GM21717 (cell line): ENCODE data around the gene SOWAHD.
"Not testable (repeated sequence)": the region's sequence is repeated elsewhere in the genome, so short reads cannot be mapped to it uniquely, and the experiment has no call there.

ENCODE experiments used
- ATAC-seq: cut with Tn5 transposase; IDR thresholded peaks from one replicate; pipeline ENCODE4 v1.9.1; 2021; ENCODE audit warnings: mild to moderate bottlenecking, moderate library complexity; ENCODE audit not compliant: unreplicated experiment

SOWAHD gene, protein sequence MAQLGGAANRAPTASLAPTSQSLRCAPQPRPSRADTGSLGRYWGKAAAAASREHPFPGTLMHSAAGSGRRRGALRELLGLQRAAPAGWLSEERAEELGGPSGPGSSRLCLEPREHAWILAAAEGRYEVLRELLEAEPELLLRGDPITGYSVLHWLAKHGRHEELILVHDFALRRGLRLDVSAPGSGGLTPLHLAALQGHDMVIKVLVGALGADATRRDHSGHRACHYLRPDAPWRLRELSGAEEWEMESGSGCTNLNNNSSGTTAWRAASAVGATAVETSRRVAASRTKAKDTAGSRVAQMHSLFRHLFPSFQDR

DNA sequence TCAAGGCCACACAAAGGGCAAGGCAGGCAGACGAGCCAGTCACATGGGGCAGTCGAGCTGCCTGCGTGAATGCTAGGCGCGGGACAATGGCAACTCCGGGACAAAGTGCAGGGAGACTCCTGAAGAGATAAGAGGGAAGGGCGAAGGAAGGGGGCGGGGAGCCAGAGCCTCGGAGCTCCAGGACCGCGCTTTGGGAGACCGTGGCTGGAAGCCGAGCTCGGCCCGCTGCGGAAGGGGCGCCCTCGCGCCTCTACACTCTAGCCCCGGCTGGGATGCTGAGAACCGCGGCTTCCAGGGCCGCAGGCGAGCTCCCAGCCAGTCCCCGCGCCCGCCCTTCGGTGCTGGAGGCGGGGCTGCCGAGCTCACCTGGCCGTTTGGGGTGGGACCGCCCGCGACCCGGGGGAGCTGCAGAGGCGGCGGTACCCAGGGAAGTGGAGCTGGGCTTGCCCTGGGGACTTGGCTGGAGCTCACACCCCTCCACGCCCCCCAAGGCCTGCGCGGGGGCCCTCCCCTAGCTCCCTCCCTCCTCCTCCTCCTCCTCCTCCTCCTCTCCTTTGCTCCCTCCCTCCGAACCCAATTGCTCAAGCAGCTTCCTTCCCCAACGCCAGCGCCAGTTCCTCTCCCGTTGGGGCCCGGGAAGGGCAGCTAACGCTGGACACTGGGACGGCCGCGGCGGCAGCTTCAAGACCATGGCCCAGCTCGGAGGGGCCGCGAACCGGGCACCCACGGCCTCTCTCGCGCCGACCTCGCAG, at the start of gene SOWAHD:
Gene SOWAHD (plus strand): TSS at position 610 of the 752 bp plus-strand sequence. CDS start 80 bp downstream, at position 690.
- ATAC-seq: no peak

DNA sequence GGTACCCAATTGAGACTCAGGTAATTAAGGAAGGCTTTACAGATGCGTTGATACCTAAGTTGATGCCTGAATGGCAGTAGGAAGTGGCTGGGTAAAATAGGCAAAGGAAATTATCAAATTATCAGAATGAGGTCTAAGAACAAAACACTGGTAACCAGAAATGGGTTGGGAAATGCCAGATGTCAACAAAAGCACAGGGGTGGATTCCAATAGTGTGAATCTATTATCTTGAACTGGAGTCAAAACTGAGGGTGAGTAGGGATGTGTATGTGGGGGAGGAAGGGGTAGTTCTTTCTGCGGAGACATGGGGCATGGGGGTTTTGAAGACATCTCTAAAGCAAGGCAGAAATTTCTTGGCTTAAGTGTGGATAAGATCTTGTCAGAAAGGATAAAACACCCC, 49.5 kb upstream of the SOWAHD start:
- ATAC-seq: no peak

DNA sequence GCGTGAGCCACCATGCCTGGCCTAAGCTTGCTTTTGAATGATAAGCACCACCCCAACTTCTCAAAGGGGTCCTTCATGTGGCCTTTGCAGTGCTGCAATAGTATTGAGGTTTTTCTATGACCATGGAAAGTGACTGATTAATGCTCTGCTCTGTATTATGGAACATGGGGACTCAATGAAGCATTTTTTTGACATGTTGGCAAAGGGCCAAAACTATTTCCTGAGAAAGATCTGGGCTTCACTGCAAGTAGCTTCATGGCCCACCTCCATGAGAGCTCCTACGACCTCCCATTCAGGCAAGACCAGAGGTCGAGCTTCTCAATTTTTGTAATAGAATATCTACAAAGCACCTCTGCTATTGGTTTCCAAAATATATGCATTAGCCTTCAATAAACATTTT, 48.8 kb upstream of the SOWAHD start:
- no peak for ATAC-seq

DNA sequence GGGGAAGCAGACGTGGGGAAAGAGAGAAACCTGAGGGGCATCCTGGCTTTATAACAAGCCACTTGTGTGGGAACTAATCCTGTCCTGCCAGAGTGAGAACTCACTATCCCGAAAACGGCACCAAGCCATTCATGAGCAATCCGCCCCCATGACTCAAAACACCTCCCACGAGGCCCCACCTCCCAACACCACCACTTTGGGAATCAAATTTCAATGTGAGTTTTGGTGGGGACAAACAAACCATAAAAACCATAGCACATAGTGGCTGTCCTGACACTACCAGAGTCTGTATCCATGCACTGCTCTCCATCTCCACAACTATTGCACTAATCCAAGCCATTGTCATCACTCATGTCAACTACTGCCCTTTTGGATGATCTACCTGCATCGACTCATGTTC, 36.9 kb upstream of the SOWAHD start:
- ATAC-seq: no peak

DNA sequence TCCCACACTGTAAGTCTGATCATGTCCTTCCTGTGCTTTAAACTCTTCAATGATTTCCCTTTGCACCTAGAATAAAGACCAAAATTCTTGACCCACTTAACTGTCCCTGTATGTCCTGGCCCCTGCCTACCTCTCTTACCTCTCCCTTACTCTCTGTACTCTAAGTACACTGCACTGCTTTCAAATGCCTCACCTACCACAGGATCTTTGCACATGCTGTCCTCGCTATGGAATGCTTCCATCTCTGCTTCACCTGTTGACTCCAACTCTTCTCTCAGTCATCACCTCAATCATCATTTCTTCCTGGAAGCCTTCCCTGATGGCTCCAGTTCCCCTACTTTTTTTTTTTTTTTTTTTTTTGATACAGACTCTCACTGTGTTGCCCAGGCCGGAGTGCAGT, 36.5 kb upstream of the SOWAHD start:
- no peak for ATAC-seq

DNA sequence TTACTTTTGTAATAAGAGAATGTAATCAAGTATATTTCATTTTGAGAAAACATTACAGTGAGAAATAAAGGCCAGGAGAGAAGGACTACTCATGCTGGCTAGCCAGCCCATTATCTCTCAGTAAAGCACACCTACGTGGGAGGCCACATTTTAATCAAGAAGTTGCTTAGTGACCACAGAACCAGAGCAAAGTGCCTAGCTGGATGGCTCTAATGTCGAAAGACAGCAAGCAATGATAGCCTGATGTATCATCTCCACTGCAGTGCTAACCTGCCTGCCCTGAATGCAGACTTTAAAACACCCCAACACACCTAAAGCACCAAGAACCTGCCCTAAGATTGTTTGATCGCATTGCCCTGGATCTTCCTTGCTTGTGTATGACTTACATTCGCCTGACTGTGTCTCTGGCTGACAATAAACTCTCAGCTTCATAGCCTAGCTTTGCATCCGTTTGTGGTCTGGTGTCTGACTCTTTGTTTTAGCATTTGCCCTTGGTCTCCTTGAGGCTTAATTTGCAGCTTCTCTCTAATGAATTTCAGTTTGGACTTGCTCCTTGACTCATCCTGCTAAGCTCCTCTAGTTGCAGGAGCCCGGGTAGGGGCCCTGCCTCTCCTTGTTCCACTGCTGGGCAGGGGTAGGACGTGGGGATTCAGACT, 31.4 kb upstream of the SOWAHD start:
- no peak for ATAC-seq

DNA sequence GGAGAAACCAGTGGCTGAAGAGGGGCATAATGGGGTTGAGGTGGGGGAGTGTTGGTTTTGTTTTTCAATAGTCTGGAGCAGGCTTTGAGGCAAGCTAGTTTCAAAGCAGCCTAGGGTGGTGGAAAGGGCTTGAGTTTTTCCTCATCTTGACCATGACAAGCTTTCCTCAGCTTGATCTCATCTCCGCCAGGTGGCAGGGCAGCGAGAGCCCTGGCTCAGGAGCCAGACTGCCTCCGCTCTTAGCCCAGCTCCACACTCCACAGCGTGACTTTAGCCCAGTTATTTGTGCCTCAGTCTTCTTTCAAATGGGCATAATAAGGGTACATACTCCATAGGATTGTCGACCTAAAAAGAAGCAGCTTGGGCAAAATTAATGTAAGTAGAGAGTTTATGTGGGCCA, 29.9 kb upstream of the SOWAHD start:
- no peak for ATAC-seq

DNA sequence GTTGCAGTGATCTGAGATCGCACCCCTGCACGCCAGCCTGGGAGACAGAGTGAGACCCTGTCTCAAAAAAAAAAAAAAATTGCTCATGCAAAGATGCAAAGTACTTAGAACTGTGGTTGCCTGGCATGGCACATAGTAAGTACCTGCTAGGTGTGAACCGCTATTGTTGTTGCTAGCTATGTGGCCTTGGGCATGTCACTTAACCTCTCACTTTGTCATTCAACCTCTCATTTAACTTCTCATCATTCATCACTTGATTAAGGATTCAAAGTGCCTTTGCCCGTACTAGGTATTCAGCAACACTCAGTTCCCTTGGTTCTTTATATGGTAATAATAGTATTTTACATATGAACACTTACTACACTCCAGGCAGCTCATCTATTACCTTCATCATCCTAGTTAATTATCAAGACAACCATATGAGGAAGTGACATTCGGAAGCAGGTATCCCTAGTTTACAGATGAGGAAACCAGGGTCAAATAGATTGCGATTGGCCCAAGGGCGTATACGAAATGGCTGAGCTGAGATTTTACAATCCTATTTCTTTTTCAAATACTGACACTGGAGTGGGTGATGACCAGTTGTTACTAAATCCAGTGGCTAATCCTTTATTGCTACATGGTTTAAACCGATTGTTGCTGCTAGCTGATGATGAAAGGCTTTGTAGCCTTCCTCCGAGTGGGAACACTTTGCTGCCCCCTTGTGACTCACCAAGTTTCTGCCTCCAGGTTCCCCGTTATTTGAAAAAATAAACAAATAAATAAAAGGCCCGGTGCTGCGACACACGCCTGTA, 28.8 kb upstream of the SOWAHD start:
- peak; percentile 56 for ATAC-seq

DNA sequence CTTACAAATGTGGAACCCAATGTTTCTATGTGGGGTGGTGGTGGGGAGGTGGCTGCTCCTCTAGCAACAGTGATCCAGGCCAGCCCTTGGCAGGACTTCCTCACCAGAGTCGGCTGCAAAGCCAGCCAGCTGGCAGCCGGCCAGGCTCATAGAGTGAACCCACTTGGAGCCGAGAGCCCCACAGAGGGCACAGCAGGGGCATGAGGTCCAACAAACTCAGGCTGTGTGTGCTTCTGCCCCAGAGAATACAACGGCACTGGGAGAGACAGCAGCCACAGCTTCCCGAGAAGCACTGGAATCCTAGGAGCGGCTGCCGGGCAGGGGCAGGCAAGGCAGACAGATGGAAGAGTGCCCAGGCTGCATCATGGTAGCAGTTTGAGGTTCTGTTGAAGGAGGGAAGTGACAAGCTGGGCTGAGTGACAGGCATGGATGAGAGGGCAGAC, 23.5 kb upstream of the SOWAHD start:
- no peak for ATAC-seq

DNA sequence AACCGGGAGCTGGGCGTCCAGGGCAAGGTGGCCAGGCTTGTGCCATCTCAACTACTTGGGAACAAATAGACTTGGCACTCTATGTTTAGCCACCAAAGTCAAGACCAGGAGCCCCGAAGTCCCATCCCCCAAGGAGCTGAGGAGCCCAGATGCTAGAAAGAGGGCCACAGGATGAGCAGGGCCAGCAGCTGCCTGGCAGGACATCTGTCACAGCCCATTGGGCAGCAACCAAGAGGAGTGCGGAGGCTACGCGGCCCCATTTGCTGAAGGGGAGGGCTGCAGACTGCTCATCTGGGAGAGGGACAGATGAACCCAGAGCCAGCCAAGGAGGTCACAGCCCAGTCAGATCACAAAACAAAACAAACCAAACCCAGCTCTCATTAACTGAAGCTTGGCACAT, 22.9 kb upstream of the SOWAHD start:
- no peak for ATAC-seq

DNA sequence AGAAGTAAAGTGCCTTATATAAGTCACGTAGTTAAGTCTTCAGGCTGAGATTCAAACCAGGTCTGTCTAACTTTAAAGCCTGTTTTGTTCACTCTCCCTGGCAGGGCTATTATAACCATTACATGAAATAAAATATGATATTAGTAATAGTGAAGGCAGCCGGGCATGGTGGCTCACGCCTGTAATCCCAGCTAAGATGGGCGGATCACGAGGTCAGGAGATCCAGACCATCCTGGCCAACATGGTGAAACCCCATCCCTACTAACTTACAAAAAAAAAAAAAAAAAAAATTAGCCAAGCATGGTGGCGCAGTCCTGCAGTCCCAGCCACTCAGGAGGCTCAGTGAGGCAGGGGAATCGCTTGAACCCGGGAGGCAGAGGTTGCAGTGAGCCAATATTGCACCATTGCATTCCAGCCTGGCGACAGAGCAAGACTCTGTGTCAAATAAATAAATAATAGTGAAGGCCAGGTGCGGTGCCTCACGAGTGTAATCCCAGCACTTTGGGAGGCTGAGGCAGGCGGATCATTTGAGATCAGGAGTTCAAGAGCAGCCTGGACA, 22.1 kb upstream of the SOWAHD start:
- ATAC-seq: no peak

DNA sequence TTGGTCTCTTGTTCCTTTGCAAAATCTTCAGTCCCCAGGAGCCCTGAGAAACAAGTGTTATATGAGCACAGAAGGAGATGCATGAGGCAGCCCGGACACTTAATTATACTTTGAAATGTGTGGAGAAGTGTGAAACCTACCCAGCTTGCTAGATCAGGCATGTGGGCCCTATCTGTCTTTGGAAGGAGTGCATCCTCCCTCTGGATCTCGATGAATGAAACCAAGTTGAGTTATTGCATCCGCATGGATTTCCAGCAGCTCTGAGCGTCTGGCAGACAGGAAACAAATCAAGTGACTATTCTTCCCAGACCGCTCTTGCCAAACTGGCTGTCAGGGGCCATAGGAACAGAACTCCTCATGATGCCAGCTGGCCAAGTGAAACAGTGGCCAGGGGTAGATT, 19.6 kb upstream of the SOWAHD start:
- ATAC-seq: no peak

DNA sequence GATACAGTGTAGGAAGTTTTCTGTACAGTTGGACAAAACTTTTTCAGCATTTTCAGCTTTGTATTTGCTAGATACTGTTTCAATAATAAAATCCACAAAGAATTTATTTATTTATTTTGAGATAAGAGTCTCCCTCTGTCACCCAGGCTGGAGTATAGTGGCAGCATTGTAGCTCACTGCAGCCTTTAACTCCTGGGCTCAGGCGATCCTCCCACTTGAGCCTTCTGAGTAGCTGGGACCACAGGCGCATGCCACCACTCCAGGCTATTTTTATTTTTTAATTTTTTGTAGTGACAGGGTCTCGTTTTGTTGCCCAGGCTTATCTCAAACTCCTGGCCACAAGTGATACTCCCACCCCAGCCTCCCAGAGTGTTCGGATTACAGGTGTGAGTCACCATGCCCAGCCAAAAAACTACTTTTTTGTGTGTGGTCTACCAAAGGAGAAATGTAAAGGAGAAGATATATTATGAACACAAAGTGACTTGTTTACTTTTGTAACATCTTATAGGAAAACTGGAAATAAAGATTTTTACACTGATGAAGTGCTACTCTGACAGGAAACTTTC, 13.0 kb upstream of the SOWAHD start:
- no peak for ATAC-seq

DNA sequence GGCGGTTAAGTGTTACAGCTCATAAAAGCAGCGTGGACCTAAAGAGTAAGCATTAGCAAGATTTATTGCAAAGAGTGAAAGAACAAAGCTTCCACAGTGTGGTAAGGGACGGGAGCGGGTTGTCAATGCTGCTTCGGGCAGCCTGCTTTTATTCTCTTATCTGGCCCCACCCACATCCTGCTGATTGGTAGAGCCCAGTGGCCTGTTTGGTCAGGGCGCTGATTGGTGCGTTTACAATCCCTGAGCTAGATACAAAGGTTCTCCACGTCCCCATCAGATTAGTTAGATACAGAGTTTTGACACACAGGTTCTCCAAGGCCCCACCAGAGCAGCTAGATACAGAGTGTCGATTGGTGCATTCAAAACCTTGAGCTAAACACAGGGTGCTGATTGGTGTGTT, 8.3 kb upstream of the SOWAHD start:
- not testable (repeated sequence) for ATAC-seq

DNA sequence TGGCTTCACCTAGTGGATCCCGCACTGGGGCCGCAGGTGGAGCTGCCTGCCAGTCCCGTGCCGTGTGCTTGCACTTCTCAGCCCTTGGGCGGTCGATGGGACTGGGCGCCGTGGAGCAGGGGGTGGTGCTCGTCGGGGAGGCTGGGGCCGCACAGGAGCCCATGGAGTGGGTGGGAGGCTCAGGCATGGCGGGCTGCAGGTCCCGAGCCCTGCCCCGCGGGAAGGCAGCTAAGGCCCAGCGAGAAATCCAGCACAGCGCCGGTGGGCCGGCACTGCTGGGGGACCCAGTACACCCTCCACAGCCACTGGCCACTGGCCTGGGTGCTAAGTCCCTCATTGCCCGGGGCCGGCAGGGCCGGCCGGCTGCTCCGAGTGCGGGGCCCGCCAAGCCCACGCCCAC, 7.6 kb upstream of the SOWAHD start:
- not testable (repeated sequence) for ATAC-seq

DNA sequence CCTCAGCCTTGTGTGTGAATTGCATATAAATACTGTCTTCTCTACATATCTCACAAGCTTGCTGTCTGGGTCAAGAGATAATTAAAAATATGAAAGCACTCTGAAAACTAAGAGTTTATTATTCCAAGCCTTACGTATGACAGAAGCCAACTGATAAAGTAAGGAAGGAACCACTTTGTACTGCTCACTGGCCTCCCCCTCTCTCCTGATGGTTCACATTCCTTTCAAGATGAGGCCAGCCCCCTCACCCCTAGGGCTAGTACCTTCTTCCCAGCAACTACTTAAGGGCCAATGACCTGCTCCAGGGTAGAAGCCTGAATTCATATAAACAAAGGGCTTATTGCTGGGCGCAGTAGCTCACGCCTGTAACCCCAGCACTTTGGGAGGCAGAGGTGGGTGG, 5.4 kb upstream of the SOWAHD start:
- ATAC-seq: no peak

DNA sequence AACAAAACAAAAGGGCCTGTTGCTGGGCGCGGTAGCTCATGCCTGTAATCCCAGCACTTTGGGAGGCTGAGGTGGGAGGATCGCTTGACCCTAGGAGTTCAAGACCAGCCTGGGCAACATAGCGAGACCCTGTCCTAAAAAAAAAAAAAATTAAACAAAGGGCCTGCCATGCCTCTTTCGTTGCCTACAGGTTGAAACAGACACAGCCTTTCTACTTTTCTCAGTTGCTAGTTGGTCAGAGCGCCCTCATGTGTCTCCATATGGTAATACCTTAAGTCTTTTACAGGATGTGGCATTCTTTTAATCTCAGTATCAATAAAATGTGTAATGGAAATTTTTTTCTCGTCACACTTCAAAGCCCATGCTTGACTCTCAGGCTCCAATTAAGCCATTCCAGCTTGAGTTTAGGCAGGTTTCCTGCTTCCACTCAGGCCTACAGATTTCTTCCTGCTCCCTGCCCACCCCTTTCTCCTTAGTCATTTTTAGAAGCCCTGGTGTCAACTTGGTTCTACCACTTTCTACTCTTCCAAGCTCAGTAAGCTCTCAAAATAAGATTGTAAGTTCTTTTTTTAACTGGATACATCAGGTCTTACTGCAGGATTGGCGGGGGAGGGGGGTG, 4.6 kb upstream of the SOWAHD start:
- no peak for ATAC-seq

DNA sequence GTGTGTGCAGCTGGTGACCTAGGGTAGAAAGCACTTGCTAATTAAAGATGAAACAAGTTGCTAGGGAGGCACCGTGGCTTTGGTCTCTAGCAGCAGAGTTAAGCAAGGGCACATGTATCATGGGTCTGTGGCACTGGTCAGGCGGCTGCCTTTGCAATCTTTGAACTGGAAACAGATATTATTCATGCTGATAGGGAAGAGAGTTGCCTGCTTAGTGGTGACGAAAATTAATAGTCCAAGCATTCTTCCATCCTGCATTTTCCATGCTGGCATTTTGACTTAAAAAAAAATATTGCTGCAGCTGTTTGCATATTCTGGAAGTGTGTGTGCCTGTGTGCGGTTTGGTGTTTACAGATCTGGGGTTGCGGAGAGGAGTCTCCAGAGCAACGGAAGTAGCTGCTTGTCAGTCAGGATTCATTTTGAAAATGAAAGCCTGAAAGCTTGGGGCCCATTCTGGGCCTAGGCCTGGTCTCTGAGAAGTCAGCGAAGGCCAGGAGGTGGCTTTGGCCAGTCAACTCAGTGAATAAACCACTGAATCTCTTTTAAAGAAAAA, 2.3 kb upstream of the SOWAHD start:
- peak; percentile 77 for ATAC-seq

DNA sequence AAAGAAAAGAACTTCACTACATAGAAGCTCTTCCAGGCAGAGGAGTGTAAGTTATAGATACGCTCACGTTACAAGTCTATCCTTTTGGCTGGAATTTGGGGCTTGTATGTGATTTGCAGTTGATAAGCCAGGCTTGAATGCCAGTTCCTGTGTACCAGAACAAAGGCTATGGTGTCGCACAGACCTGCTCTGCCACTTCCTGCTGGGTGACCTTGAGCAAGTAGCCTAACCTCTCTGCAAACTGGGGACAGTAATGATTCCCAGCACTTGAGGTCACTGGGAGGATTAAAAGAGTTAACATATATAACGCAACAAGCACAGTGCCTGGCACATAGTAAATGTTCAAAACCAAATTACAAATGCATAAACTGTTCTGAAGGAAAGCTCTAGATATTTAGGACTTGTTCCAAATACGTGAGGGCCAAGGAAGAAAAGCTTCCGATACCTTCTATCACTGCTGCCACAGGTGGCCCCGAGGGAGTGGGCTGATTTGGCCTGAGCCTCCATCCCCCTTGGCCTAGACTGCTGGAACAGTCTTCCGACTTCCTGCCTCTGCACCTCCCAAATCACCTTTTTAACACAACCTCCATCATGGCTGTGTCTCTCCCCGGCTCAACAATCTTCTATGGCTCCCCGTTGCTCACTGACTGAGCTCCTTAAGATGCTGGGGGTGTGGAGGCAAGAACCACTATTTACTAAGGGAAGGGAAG, 1.3 kb upstream of the SOWAHD start:
- no peak for ATAC-seq
